Panc1 (cell line): Measurements from ENCODE around the gene FDXR. TPM values are rescaled to one million over a fixed set of nuclear protein-coding genes. Genes with fewer than 3 reads are reported as not detected.

Experiments
- ATAC-seq: fragments of 200-7000 bp; cut with Tn5 transposase; 2 replicates; pipeline ENCODE4 v1.9.1; 2020; ENCODE audit warnings: mild to moderate bottlenecking, moderate library complexity
- BruUV-seq: library from RNA; stranded (reverse); fragments of 400-500 nt; replicated peaks from 2 replicates; lab custom pipeline; 2021; lab: Mats Ljungman, UMichigan
- CTCF ChIA-PET: fragments of 300-600 bp; sonication (Branson Sonifier 250); formaldehyde crosslinking; loops from one replicate; lab custom pipeline; 2022; ENCODE audit warnings: antibody characterized with exemption; lab: Charles Lee
- POLR2A ChIA-PET: fragments of 300-600 bp; sonication (Branson Sonifier 250); formaldehyde crosslinking; loops from one replicate; lab custom pipeline; 2022; ENCODE audit warnings: antibody characterized with exemption; lab: Charles Lee
- DNase-seq: peaks from one replicate; pipeline ENCODE4 v3.0.0-alpha.2; 2010; ENCODE audit warnings: low read depth, low spot score
- H3K27ac ChIP-seq: 2 replicates; pipeline ENCODE4 v1.5.1; 2011; ENCODE audit warnings: mild to moderate bottlenecking, low read length, inconsistent platforms
- H3K27me3 ChIP-seq: fragments of 200-500 bp; sonication (Bioruptor generic); 2 replicates; pipeline ENCODE4 v1.6.0; 2014; ENCODE audit warnings: low read length, inconsistent platforms; ENCODE audit not compliant: control insufficient read depth, insufficient read depth
- H3K36me3 ChIP-seq: fragments of 200-500 bp; sonication (Bioruptor generic); 2 replicates; pipeline ENCODE4 v1.5.1; 2014; ENCODE audit warnings: inconsistent platforms, mild to moderate bottlenecking, low read length, moderate library complexity; ENCODE audit not compliant: control insufficient read depth, insufficient read depth
- H3K4me1 ChIP-seq: 2 replicates; pipeline ENCODE4 v1.5.1; 2011; ENCODE audit warnings: inconsistent platforms, mild to moderate bottlenecking, low read length, moderate library complexity; ENCODE audit not compliant: control insufficient read depth, insufficient read depth
- H3K4me3 ChIP-seq, 2 experiments: 2 replicates each; pipeline ENCODE4 v1.5.1; 2011 to 2012; ENCODE audit warnings: low read depth in 2 of 2, low read length in 2 of 2, mild to moderate bottlenecking in 2 of 2, inconsistent platforms in 1 of 2, moderate library complexity in 1 of 2
- H3K9me3 ChIP-seq: fragments of 200-500 bp; sonication (Bioruptor generic); 2 replicates; pipeline ENCODE4 v1.5.1; 2014; ENCODE audit warnings: low read depth, mild to moderate bottlenecking, inconsistent platforms, low read length, moderate library complexity; ENCODE audit not compliant: control insufficient read depth, insufficient read depth
- CTCF ChIP-seq: fragments of 450-650 bp; IDR thresholded peaks from 2 replicates; pipeline ENCODE4 v1.5.1; 2017; ENCODE audit warnings: mild to moderate bottlenecking
- POLR2AphosphoS5 ChIP-seq: IDR thresholded peaks from 2 replicates; pipeline ENCODE4 v1.6.1; 2012; ENCODE audit warnings: mild to moderate bottlenecking, low read depth, low read length, moderate library complexity
- SIN3A ChIP-seq: IDR thresholded peaks from 2 replicates; pipeline ENCODE4 v1.6.1; 2012; ENCODE audit warnings: low read depth, mild to moderate bottlenecking, low read length, moderate library complexity, borderline replicate concordance; ENCODE audit not compliant: insufficient read depth
- TCF7L2 ChIP-seq: IDR thresholded peaks from 2 replicates; pipeline ENCODE4 v1.6.1; 2011; ENCODE audit warnings: mild to moderate bottlenecking, low read depth, low read length, inconsistent platforms
- in situ Hi-C: cut with HindIII; loops from 2 replicates; pipeline ENCODE4 v1.10.0; 2016; ENCODE audit warnings: low sequenced_read_pairs, low pct_unique_long_range_greater_than_20kb
- intact Hi-C: fragments of 100-400 bp; cut with micrococcal nuclease; formaldehyde crosslinking; loops from one replicate; pipeline ENCODE4 v1.10.0; 2022; ENCODE audit not compliant: unreplicated experiment
- total RNA-seq: library from RNA; stranded (reverse); gene quantifications from one replicate; pipeline ENCODE4 v1.2.1, GENCODE V29; 2021; ENCODE audit not compliant: unreplicated experiment
- TF ChIP-seq, protein P1 (sequence below), 2 experiments: IDR thresholded peaks; 2 replicates each; pipeline ENCODE4 v1.6.1; 2011 to 2012; ENCODE audit warnings: low read depth in 2 of 2, control low read depth in 1 of 2, low read length in 1 of 2, mild to moderate bottlenecking in 1 of 2, moderate library complexity in 1 of 2; ENCODE audit not compliant: insufficient read depth in 1 of 2

The FDXR gene
- total RNA-seq, 1 experiment from 2014 or later: 21.8 TPM

DNA sequence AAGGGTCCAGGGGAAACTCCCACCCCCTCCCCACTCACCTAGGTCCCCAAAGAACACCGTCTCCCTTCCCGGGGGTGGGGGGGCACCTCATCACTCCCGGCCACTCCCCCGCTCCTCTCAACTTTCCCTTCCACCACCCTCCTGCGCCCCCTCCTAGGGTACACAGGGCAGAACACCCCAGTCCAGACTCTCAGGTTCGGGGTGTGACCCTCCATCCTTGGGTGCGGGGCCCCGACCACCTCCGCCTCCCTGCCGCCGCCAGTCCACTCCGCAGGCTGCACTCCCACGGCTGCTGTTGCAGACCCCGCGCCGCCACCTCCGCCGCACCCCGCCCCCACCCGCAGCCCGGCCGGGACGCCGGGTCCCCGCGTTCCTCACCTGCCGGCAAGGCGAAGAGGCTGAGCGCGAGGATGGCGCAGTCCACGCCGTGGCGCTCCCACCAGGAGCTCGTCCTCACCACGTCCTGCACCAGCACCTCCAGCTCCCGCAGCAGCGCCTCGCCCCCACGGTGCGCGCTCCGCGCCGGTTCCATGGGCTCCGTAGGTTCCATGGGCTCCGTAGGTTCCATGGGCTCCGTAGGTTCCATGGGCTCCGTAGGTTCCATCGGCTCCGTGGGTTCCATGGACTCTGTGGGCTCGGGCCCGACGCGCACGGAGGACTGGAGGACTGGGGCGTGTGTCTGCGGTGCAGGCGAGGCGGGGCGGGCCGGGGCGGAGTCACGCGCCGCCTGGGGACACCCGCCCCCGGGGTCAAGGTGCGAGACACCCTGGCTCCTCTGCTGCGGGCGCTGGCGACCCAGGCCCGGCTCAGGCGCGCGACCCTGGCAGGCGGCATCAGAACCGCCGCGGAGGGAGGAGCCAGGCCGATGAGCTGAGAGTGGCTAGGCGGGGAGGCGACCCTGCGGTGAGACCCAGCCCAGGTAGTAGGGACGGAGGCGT lies 20.4 kb upstream of the FDXR start, which contains the start of gene FADS6:
TSS of gene FADS6 (minus strand) at position 660 of the 938 bp plus-strand sequence. CDS start at position 622, 38 bp downstream.
- CTCF ChIA-PET: interaction anchor here (0.6 kb wide), 1 partner anchor 290 kb away, joined by 3 read pairs; no protein-coding TSS in a partner anchor
- intact Hi-C loops: no loop called here
- no peak for DNase-seq

More for the DNA sequence above, 20.4 kb upstream of the FDXR start, which contains the start of gene FADS6:
- in situ Hi-C loops: no loop called here
- peak within 1 kb of the TSS; percentile 39 to 41 for H3K4me3 ChIP-seq
- BruUV-seq: no TSS peak
- ATAC-seq: peak; percentile 41
- H3K4me1 ChIP-seq: no peaks in the 10 kb centered on the region
- no peaks in the 10 kb centered on the region for H3K9me3 ChIP-seq
- H3K36me3 ChIP-seq: no peaks in the 10 kb centered on the region
- TF ChIP-seq TCF7L2 (no peak), SIN3A (no peak), POLR2AphosphoS5 (no peak), CTCF (no peak)
- TF ChIP-seq, protein P1, sequence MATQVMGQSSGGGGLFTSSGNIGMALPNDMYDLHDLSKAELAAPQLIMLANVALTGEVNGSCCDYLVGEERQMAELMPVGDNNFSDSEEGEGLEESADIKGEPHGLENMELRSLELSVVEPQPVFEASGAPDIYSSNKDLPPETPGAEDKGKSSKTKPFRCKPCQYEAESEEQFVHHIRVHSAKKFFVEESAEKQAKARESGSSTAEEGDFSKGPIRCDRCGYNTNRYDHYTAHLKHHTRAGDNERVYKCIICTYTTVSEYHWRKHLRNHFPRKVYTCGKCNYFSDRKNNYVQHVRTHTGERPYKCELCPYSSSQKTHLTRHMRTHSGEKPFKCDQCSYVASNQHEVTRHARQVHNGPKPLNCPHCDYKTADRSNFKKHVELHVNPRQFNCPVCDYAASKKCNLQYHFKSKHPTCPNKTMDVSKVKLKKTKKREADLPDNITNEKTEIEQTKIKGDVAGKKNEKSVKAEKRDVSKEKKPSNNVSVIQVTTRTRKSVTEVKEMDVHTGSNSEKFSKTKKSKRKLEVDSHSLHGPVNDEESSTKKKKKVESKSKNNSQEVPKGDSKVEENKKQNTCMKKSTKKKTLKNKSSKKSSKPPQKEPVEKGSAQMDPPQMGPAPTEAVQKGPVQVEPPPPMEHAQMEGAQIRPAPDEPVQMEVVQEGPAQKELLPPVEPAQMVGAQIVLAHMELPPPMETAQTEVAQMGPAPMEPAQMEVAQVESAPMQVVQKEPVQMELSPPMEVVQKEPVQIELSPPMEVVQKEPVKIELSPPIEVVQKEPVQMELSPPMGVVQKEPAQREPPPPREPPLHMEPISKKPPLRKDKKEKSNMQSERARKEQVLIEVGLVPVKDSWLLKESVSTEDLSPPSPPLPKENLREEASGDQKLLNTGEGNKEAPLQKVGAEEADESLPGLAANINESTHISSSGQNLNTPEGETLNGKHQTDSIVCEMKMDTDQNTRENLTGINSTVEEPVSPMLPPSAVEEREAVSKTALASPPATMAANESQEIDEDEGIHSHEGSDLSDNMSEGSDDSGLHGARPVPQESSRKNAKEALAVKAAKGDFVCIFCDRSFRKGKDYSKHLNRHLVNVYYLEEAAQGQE (IDR thresholded peaks at IDR 0.05; ENCODE audit: insufficient read depth in 1 of 2, low read depth in 2 of 2, low read length in 1 of 2): no peak
- POLR2A ChIA-PET: interaction anchor here (0.6 kb wide), 1 partner anchor 16 kb away, joined by 10 read pairs; no protein-coding TSS in a partner anchor
- H3K27me3 ChIP-seq: peaks cover 12% of the 10 kb centered on the region
- H3K27ac ChIP-seq: no peak within 1 kb of the TSS
